Fibroblast of skin of left quadriceps (primary cell): Measurements from ENCODE around the gene CLEC16A.

Experiments used
- DNase-seq, 2 experiments: peaks; one replicate each; pipeline ENCODE4 v3.0.0-alpha.2; 2013; ENCODE audit warnings: low read depth in 2 of 2

CLEC16A gene

GRCh38 chr16:11082860-11083388, 138.6 kb downstream of the CLEC16A start:
- DNase-seq = no peak

GRCh38 chr16:11084484-11084875, 140.1 kb downstream of the CLEC16A start:
- DNase-seq = peak in 1 of 2 experiments; percentile 55

GRCh38 chr16:11084876-11085485, 140.6 kb downstream of the CLEC16A start:
- DNase-seq = no peak

GRCh38 chr16:11085916-11086315, 141.6 kb downstream of the CLEC16A start:
- no peak for DNase-seq

GRCh38 chr16:11087691-11088073, 143.3 kb downstream of the CLEC16A start:
- DNase-seq = no peak

GRCh38 chr16:11088074-11088730, 143.8 kb downstream of the CLEC16A start:
- DNase-seq = no peak

GRCh38 chr16:11088831-11089230, 144.5 kb downstream of the CLEC16A start:
- DNase-seq = no peak

GRCh38 chr16:11089504-11090124, 145.2 kb downstream of the CLEC16A start:
- DNase-seq = no peak

GRCh38 chr16:11090232-11090631, 145.9 kb downstream of the CLEC16A start:
- DNase-seq = no peak

GRCh38 chr16:11091021-11091785, 146.8 kb downstream of the CLEC16A start:
- DNase-seq = no peak

GRCh38 chr16:11092788-11093571, 148.6 kb downstream of the CLEC16A start:
- DNase-seq = no peak

- no peak for DNase-seq
Observed at GRCh38 chr16:11093572-11094074, 149.3 kb downstream of the CLEC16A start.

- no peak for DNase-seq
Observed at GRCh38 chr16:11094075-11094856, 149.9 kb downstream of the CLEC16A start.

- no peak for DNase-seq
Observed at GRCh38 chr16:11094857-11095565, 150.6 kb downstream of the CLEC16A start.

GRCh38 chr16:11095935-11096334, 151.6 kb downstream of the CLEC16A start:
- no peak for DNase-seq

- DNase-seq = no peak
Observed at GRCh38 chr16:11097094-11097786, 152.9 kb downstream of the CLEC16A start.

GRCh38 chr16:11097787-11098167, 153.4 kb downstream of the CLEC16A start:
- no peak for DNase-seq

GRCh38 chr16:11098601-11099390, 154.4 kb downstream of the CLEC16A start:
- no peak for DNase-seq
